ENCODE data around the gene PEPD.
"Not testable (repeated sequence)": the region's sequence is repeated elsewhere in the genome, so short reads cannot be mapped to it uniquely, and the experiment has no call there.

PEPD gene

GRCh38 chr19:33498391-33499000, 23.1 kb downstream of the PEPD start:
- DNase-seq (ENCODE audit: low read depth in 2 of 2) = no peak

GRCh38 chr19:33497778-33498175, 23.8 kb downstream of the PEPD start:
- DNase-seq (ENCODE audit: low read depth in 2 of 2) = no peak

GRCh38 chr19:33497131-33497777, 24.3 kb downstream of the PEPD start:
- no peak for DNase-seq (ENCODE audit: low read depth in 2 of 2)

- DNase-seq (ENCODE audit: low read depth in 2 of 2) = no peak
These were observed 25.3 kb downstream of the PEPD start for GRCh38 chr19:33496038-33496895.

GRCh38 chr19:33493401-33494275, 28.0 kb downstream of the PEPD start:
- DNase-seq (ENCODE audit: low read depth in 2 of 2) = no peak

GRCh38 chr19:33492951-33493350, 28.6 kb downstream of the PEPD start:
- DNase-seq (ENCODE audit: low read depth in 2 of 2) = no peak

GRCh38 chr19:33492090-33492489, 29.5 kb downstream of the PEPD start:
- DNase-seq (ENCODE audit: low read depth in 2 of 2) = no peak

- DNase-seq (ENCODE audit: low read depth in 2 of 2) = not testable (repeated sequence)
These were observed 31.0 kb downstream of the PEPD start for GRCh38 chr19:33490596-33490995.

GRCh38 chr19:33490041-33490451, 31.5 kb downstream of the PEPD start:
- DNase-seq (ENCODE audit: low read depth in 2 of 2) = no peak

- DNase-seq (ENCODE audit: low read depth in 2 of 2) = no peak
These were observed 32.8 kb downstream of the PEPD start for GRCh38 chr19:33488826-33489225.

GRCh38 chr19:33487901-33488800, 33.4 kb downstream of the PEPD start:
- DNase-seq (ENCODE audit: low read depth in 2 of 2) = no peak

- no peak for DNase-seq (ENCODE audit: low read depth in 2 of 2)
These were observed 34.4 kb downstream of the PEPD start for GRCh38 chr19:33486936-33487811.

- no peak for DNase-seq (ENCODE audit: low read depth in 2 of 2)
These were observed 35.2 kb downstream of the PEPD start for GRCh38 chr19:33486407-33486806.

GRCh38 chr19:33484226-33484774, 37.3 kb downstream of the PEPD start:
- DNase-seq (ENCODE audit: low read depth in 2 of 2) = no peak

GRCh38 chr19:33482476-33482875, 39.1 kb downstream of the PEPD start:
- DNase-seq (ENCODE audit: low read depth in 2 of 2) = no peak

GRCh38 chr19:33481863-33482262, 39.7 kb downstream of the PEPD start:
- no peak for DNase-seq (ENCODE audit: low read depth in 2 of 2)

- DNase-seq (ENCODE audit: low read depth in 2 of 2) = not testable (repeated sequence)
These were observed 42.0 kb downstream of the PEPD start for GRCh38 chr19:33479570-33479969.

- no peak for DNase-seq (ENCODE audit: low read depth in 2 of 2)
These were observed 43.8 kb downstream of the PEPD start for GRCh38 chr19:33477781-33478180.

- DNase-seq (ENCODE audit: low read depth in 2 of 2) = no peak
These were observed 45.4 kb downstream of the PEPD start for GRCh38 chr19:33476151-33476707.
